ENCODE results near the gene TRAP1. TPM values are rescaled to one million over a fixed set of nuclear protein-coding genes. Genes with fewer than 3 reads are reported as not detected.

Gene TRAP1
- total RNA-seq, 2 experiments from 2014 or later, result 185 to 242 TPM

GRCh38 chr16:3673676-3674377 lies 43.5 kb downstream of the TRAP1 start:
- DNase-seq (ENCODE audit: low spot score), result no peak
- Histone ChIP-seq H3K4me3 (ENCODE audit: low read depth, low read length, poor library complexity, severe bottlenecking) (no peak overlapping the region), H3K79me2 (ENCODE audit: insufficient read depth, low read depth, low read length) (no peaks in the 10 kb centered on the region), H3K9me2 (ENCODE audit: insufficient read depth, low read length) (no peaks in the 10 kb centered on the region), H4K20me1 (ENCODE audit: insufficient read depth, low read length) (no peaks in the 10 kb centered on the region), H3K9me3 (ENCODE audit: low read length) (no peaks in the 10 kb centered on the region), H3K4me2 (ENCODE audit: low read length) (no peak overlapping the region), H2AFZ (ENCODE audit: low read length) (no peak overlapping the region), H3K4me1 (ENCODE audit: insufficient read depth, low read length, poor library complexity, severe bottlenecking) (no peaks in the 10 kb centered on the region), H3K36me3 (ENCODE audit: insufficient read depth, low read length) (peaks cover 91% of the 10 kb centered on the region), H3K27ac (ENCODE audit: low read depth, low read length, poor library complexity, severe bottlenecking) (no peak overlapping the region)
- no peak for TF ChIP-seq CTCF (conservative IDR thresholded peaks at IDR 0.05; ENCODE audit: low read length)
- TF ChIP-seq EZH2phosphoT487 (IDR thresholded peaks at IDR 0.05; ENCODE audit: borderline replicate concordance, low read depth, low read length), result no peak
- intact Hi-C loops (cut with micrococcal nuclease; ENCODE audit: unreplicated experiment), result no loop called here
- no TSS peak for BruUV-seq (replicated peaks)
- POLR2A ChIA-PET, result no interaction called here
- CTCF ChIA-PET (ENCODE audit: unreplicated experiment), result no interaction called here

DNA sequence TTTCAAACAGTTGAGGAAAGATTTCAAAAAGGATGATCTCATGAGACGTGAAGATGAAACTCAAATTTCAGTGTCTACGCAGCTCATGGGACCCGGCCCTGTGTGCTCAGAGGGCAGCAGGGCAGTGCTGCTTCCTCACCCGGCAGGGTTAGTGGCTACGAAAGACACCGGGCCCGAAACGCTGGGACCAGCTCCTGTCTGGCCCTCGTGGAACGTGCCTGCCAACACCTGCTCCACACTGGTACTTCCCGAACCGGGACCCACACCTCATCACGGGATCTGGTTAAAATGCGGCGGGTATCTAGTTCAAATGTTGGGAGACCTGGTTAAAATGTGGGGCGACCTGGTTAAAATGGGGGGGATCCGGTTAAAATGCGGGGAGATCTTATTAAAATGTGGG lies 44.1 kb downstream of the TRAP1 start:
- no peak overlapping the region for H2AFZ ChIP-seq (ENCODE audit: low read length)
- DNase-seq (ENCODE audit: low spot score), result no peak
- no peaks in the 10 kb centered on the region for H3K4me1 ChIP-seq (ENCODE audit: insufficient read depth, low read length, poor library complexity, severe bottlenecking)
- TF ChIP-seq CTCF (conservative IDR thresholded peaks at IDR 0.05; ENCODE audit: low read length) (no peak), EZH2phosphoT487 (IDR thresholded peaks at IDR 0.05; ENCODE audit: borderline replicate concordance, low read depth, low read length) (no peak)
- no peaks in the 10 kb centered on the region for H4K20me1 ChIP-seq (ENCODE audit: insufficient read depth, low read length)
- H3K9me2 ChIP-seq (ENCODE audit: insufficient read depth, low read length), result no peaks in the 10 kb centered on the region
- CTCF ChIA-PET (ENCODE audit: unreplicated experiment), result no interaction called here
- intact Hi-C loops (cut with micrococcal nuclease; ENCODE audit: unreplicated experiment), result no loop called here
- no TSS peak for BruUV-seq (replicated peaks)
- peaks cover 91% of the 10 kb centered on the region for H3K36me3 ChIP-seq (ENCODE audit: insufficient read depth, low read length)
- no peak overlapping the region for H3K4me3 ChIP-seq (ENCODE audit: low read depth, low read length, poor library complexity, severe bottlenecking)
- H3K79me2 ChIP-seq (ENCODE audit: insufficient read depth, low read depth, low read length), result no peaks in the 10 kb centered on the region
- no peak overlapping the region for H3K27ac ChIP-seq (ENCODE audit: low read depth, low read length, poor library complexity, severe bottlenecking)
- POLR2A ChIA-PET, result no interaction called here
- H3K9me3 ChIP-seq (ENCODE audit: low read length), result no peaks in the 10 kb centered on the region
- H3K4me2 ChIP-seq (ENCODE audit: low read length), result no peak overlapping the region

GRCh38 chr16:3672571-3673041 lies 44.7 kb downstream of the TRAP1 start:
- Histone ChIP-seq H3K4me1 (ENCODE audit: insufficient read depth, low read length, poor library complexity, severe bottlenecking) (no peaks in the 10 kb centered on the region), H2AFZ (ENCODE audit: low read length) (no peak overlapping the region), H3K9me3 (ENCODE audit: low read length) (no peaks in the 10 kb centered on the region), H3K27ac (ENCODE audit: low read depth, low read length, poor library complexity, severe bottlenecking) (no peak overlapping the region), H3K9me2 (ENCODE audit: insufficient read depth, low read length) (no peaks in the 10 kb centered on the region), H4K20me1 (ENCODE audit: insufficient read depth, low read length) (no peaks in the 10 kb centered on the region), H3K79me2 (ENCODE audit: insufficient read depth, low read depth, low read length) (no peaks in the 10 kb centered on the region), H3K4me2 (ENCODE audit: low read length) (no peak overlapping the region), H3K4me3 (ENCODE audit: low read depth, low read length, poor library complexity, severe bottlenecking) (no peak overlapping the region), H3K36me3 (ENCODE audit: insufficient read depth, low read length) (peaks cover 87% of the 10 kb centered on the region)
- no TSS peak for BruUV-seq (replicated peaks)
- intact Hi-C loops (cut with micrococcal nuclease; ENCODE audit: unreplicated experiment), result no loop called here
- ChIA-PET POLR2A (no interaction called here), CTCF (ENCODE audit: unreplicated experiment) (no interaction called here)
- DNase-seq (ENCODE audit: low spot score), result no peak
- TF ChIP-seq CTCF (conservative IDR thresholded peaks at IDR 0.05; ENCODE audit: low read length) (no peak), EZH2phosphoT487 (IDR thresholded peaks at IDR 0.05; ENCODE audit: borderline replicate concordance, low read depth, low read length) (no peak)

Measured in OCI-LY7 (cell line).